Body of pancreas (tissue), 4 donors: Measurements from ENCODE around the gene MYO18B.

Experiments used
- CTCF ChIP-seq, 7 experiments: fragments of 450-650 bp in 4 of 7; fragments of 200-600 bp in 3 of 7; sonication (generic) in 3 of 7; IDR thresholded peaks; one replicate each; pipeline ENCODE4 v1.5.1; 2016 to 2019; ENCODE audit warnings: antibody characterized with exemption in 7 of 7
- POLR2A ChIP-seq, 3 donors: fragments of 450-650 bp; IDR thresholded peaks; one replicate each; pipeline ENCODE4 v1.6.1; 2016; ENCODE audit warnings: antibody characterized with exemption in 3 of 3, mild to moderate bottlenecking in 2 of 3

DNA sequence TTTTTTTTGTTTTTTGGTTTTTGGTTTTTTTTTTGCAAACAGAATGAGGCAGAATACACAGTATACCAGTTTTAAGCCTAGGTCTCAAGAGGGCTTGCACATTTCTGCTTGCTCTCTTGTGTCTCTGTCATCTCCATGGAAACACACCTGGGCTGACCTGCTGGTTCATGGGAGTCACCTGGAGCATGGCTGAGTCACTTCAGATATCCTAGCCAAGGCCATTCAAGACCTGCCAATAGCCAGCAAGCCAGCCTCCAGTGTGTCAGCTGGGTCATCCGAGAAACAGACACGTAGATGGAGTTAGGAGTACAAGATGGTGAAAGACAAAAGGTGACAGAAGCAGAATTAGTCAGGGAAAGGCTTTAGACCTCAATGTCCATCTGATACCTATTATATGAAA is 303.1 kb downstream of the MYO18B start:
- TF ChIP-seq CTCF (IDR thresholded peaks at IDR 0.05), result no peak
- TF ChIP-seq POLR2A (IDR thresholded peaks at IDR 0.05), result no peak
